ENCODE measurements around the gene RUNX1.

Gene RUNX1

DNA sequence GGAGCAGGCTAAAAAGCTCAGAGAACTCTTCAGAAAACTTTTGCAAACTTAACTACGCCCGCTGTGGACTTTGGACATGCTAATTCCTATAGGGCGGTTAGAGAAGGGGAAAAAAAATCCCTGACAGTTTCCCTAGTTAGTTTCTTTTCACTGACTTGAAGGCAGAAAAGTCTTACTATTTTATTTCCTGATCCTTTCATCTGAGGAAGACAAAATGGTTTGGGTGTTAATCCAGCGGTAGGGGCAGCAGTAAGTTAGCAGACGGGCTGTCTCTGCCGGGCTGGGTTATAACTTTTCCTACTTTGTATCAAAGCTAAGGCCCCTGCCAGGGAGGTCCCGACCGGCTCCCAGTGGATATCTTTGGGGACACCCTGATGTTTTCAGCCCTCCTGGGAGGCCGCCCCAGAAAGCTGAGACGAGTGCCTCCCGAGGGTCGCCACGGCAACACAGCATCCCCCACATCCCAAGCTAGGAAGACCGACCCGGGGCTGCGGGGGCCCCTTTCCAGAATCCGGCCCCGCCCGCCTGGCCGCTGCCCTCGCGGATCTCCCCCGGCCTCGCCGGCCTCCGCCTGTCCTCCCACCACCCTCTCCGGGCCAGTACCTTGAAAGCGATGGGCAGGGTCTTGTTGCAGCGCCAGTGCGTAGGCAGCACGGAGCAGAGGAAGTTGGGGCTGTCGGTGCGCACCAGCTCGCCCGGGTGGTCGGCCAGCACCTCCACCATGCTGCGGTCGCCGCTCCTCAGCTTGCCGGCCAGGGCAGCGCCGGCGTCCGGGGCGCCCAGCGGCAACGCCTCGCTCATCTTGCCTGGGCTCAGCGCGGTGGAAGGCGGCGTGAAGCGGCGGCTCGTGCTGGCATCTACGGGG is 162.6 kb downstream of the RUNX1 start:
- peak overlapping the region; percentile 94 to 99 for H3K4me3 Mint-ChIP-seq
- peaks cover 73% of the 10 kb centered on the region for H3K4me1 Mint-ChIP-seq
- H3K27ac Mint-ChIP-seq: peak overlapping the region; percentile 48 to 84
- no peaks in the 10 kb centered on the region for H3K27me3 Mint-ChIP-seq
- peak; percentile 33 to 41 for DNase-seq
- no peaks in the 10 kb centered on the region for H3K9me3 Mint-ChIP-seq
- ATAC-seq: no peak

DNA sequence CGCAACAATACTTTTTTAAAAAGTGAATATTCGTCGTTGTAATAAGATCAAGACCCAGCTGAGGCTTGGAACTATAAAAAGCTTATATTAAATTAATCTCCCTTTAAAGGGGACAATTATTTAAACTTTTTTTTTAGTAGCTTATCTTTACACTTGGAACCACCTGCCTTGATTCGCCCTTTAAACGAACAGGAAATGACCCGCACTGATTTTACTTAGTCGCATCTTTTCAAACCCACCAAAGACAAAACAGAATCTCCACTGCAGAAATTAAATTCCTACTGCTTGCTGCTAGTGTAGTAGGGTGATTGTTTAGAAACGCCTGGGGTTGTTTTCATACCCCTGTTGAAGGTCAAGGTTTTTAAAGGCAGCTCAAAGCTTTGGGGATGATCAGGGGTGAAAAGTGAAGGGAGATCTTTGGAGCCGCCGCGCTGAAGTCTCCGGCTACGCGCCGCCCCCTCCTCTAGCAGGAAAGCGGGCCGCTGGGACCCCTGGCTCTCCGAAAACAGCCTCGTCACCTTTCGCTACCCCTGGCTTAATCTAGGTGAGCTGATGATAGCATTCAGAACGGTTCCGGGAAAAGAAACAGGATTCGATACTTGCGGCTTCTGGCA is 163.4 kb downstream of the RUNX1 start:
- no peaks in the 10 kb centered on the region for H3K27me3 Mint-ChIP-seq
- H3K9me3 Mint-ChIP-seq: no peaks in the 10 kb centered on the region
- peak overlapping the region; percentile 94 to 99 for H3K4me3 Mint-ChIP-seq
- no peak for ATAC-seq
- no peak overlapping the region for H3K27ac Mint-ChIP-seq
- H3K4me1 Mint-ChIP-seq: peaks cover 70% of the 10 kb centered on the region
- DNase-seq: no peak

DNA sequence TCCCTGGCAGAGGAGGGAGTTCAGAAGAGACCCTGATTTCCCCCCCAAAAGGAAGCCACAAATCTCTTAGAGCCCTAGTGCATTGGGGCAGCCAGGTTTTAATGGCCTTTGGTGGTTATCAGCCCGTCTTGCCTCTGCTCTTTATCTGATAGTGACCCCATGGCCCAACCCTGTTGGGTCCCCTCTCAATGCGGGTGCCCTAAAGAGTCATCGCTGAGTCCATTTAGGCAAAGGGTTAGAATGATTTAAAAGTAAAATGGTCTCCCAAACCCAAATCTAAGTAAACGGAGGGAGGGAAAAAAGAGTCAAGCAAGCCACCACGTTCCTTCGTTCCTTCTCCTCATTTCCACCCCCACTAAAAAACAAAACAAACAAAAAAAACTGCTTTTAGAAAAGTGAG is 164.0 kb downstream of the RUNX1 start:
- ATAC-seq: no peak
- no peak for DNase-seq
- H3K4me3 Mint-ChIP-seq: peak overlapping the region; percentile 94 to 99
- no peaks in the 10 kb centered on the region for H3K27me3 Mint-ChIP-seq
- H3K9me3 Mint-ChIP-seq: no peaks in the 10 kb centered on the region
- H3K4me1 Mint-ChIP-seq: peaks cover 69% of the 10 kb centered on the region
- peak overlapping the region in 1 of 2 donors; percentile 49 for H3K27ac Mint-ChIP-seq

- Mint-ChIP-seq H3K27ac (no peak overlapping the region), H3K27me3 (no peaks in the 10 kb centered on the region), H3K4me1 (peaks cover 74% of the 10 kb centered on the region), H3K9me3 (no peaks in the 10 kb centered on the region), H3K4me3 (peak overlapping the region; percentile 21 to 84)
- no peak for ATAC-seq
- DNase-seq: no peak
Measured at GRCh38 chr21:34884346-34884929, 164.7 kb downstream of the RUNX1 start.

- ATAC-seq (no peak), DNase-seq (no peak)
- H3K4me1 Mint-ChIP-seq: peaks cover 74% of the 10 kb centered on the region
- no peaks in the 10 kb centered on the region for H3K27me3 Mint-ChIP-seq
- no peaks in the 10 kb centered on the region for H3K9me3 Mint-ChIP-seq
- H3K27ac Mint-ChIP-seq: peak overlapping the region; percentile 3 to 70
- peak overlapping the region; percentile 51 to 84 for H3K4me3 Mint-ChIP-seq
Measured at GRCh38 chr21:34883491-34884271, 165.4 kb downstream of the RUNX1 start.

DNA sequence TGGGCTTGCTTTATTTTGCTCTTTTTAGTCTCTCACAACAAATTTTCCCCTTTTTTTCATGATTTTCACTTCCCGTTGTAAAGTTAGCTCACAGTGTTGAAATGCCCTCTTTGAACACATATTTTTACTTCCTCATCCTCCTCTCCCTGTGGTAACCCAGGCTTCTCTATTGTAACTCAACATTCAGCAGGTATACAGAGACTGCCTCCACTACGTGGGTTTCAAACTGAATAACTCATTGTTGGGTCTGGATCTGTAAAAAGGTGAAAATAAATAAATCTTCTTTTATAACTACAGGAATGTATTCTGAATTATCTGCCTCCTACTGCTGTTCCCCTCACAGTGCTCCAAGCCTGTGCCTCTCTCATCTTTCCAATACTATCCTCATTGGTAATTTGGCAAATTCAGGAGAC is 166.4 kb downstream of the RUNX1 start:
- Mint-ChIP-seq H3K4me3 (peak overlapping the region; percentile 40 to 84), H3K9me3 (no peaks in the 10 kb centered on the region), H3K4me1 (peaks cover 67% of the 10 kb centered on the region), H3K27me3 (no peaks in the 10 kb centered on the region), H3K27ac (peak overlapping the region; percentile 7 to 89)
- DNase-seq: no peak
- no peak for ATAC-seq

GRCh38 chr21:34881839-34882371 is 167.2 kb downstream of the RUNX1 start:
- Mint-ChIP-seq H3K4me1 (peaks cover 63% of the 10 kb centered on the region), H3K4me3 (peak overlapping the region in 1 of 2 donors; percentile 84)
- peak; percentile 45 for ATAC-seq

GRCh38 chr21:34881421-34881820 is 167.7 kb downstream of the RUNX1 start:
- Mint-ChIP-seq H3K4me1 (peaks cover 58% of the 10 kb centered on the region), H3K27me3 (no peaks in the 10 kb centered on the region), H3K27ac (no peak overlapping the region), H3K4me3 (peak overlapping the region in 1 of 2 donors; percentile 84), H3K9me3 (no peaks in the 10 kb centered on the region)
- no peak for DNase-seq
- no peak for ATAC-seq

More at GRCh38 chr21:34881839-34882371, 167.2 kb downstream of the RUNX1 start:
- DNase-seq: no peak
- H3K27ac Mint-ChIP-seq: peak overlapping the region; percentile 4 to 87
- no peaks in the 10 kb centered on the region for H3K27me3 Mint-ChIP-seq
- no peaks in the 10 kb centered on the region for H3K9me3 Mint-ChIP-seq

DNA sequence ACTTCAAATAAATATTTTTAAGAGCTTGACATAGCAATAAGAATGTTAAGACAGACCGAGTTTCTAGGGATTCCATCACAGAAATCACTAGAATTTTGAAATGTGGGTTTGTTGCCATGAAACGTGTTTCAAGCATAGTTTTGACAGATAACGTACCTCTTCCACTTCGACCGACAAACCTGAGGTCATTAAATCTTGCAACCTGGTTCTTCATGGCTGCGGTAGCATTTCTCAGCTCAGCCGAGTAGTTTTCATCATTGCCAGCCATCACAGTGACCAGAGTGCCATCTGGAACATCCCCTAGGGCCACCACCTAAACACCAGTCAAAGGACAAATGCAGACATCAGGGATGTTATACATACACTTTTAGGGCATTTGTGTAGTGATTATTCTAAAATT is 168.7 kb downstream of the RUNX1 start:
- no peak for ATAC-seq
- no peaks in the 10 kb centered on the region for H3K9me3 Mint-ChIP-seq
- DNase-seq: no peak
- no peaks in the 10 kb centered on the region for H3K27me3 Mint-ChIP-seq
- H3K4me1 Mint-ChIP-seq: peaks cover 50% of the 10 kb centered on the region
- no peak overlapping the region for H3K4me3 Mint-ChIP-seq
- peak overlapping the region in 1 of 2 donors; percentile 14 for H3K27ac Mint-ChIP-seq

DNA sequence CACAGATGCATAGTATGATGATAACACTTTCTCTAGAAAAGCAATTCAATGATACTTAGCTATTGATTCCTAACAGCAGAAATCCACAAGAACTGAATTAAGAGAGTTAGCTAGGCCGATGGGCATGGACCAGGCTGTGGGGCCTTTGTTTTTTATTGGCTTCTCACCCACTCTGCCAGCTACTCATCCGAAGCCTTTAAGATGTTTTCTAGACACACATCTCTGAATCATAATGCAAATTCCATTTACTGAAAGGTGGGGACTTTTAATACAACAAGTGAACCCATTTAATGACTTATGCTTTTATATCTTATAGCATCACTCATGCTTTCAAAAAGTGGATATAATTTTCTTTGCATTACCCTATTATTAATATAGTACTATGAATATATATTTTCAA is 170.2 kb downstream of the RUNX1 start:
- DNase-seq: no peak
- Mint-ChIP-seq H3K27ac (no peak overlapping the region), H3K4me3 (no peak overlapping the region), H3K4me1 (peaks cover 43% of the 10 kb centered on the region), H3K27me3 (no peaks in the 10 kb centered on the region), H3K9me3 (no peaks in the 10 kb centered on the region)
- no peak for ATAC-seq

GRCh38 chr21:34878501-34878900 is 170.6 kb downstream of the RUNX1 start:
- H3K4me1 Mint-ChIP-seq: peaks cover 39% of the 10 kb centered on the region
- H3K27me3 Mint-ChIP-seq: no peaks in the 10 kb centered on the region
- ATAC-seq (no peak), DNase-seq (no peak)
- no peaks in the 10 kb centered on the region for H3K9me3 Mint-ChIP-seq
- no peak overlapping the region for H3K27ac Mint-ChIP-seq
- H3K4me3 Mint-ChIP-seq: no peak overlapping the region

GRCh38 chr21:34877485-34878128 is 171.5 kb downstream of the RUNX1 start:
- Mint-ChIP-seq H3K4me1 (peaks cover 30% of the 10 kb centered on the region), H3K27ac (peak overlapping the region in 1 of 2 donors; percentile 27)

DNA sequence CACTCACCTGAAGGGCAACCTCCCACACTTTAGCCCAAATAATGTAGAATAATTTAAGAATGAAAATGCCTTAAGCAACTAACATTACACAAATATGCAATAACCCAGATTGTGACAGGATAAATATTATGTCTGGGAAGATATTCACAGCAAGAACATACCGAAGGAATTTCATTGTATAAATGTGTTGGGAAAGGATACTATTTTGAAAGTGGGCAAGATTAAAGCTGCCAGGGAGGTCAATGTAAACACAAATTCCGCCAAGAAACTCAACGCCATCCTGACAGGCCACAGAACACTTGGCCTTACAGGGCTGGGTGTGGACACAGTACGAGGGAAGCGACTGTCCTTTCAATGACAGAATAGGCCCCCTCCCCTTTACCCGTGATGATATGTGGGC is 173.3 kb downstream of the RUNX1 start:
- Mint-ChIP-seq H3K4me3 (no peak overlapping the region), H3K9me3 (no peaks in the 10 kb centered on the region), H3K27me3 (no peaks in the 10 kb centered on the region), H3K4me1 (peaks cover 13% of the 10 kb centered on the region), H3K27ac (no peak overlapping the region)
- no peak for DNase-seq
- ATAC-seq: no peak

More at GRCh38 chr21:34877485-34878128, 171.5 kb downstream of the RUNX1 start:
- Mint-ChIP-seq H3K4me3 (no peak overlapping the region), H3K9me3 (no peaks in the 10 kb centered on the region), H3K27me3 (no peaks in the 10 kb centered on the region)
- DNase-seq (no peak), ATAC-seq (no peak)

GRCh38 chr21:34874684-34875513 is 174.2 kb downstream of the RUNX1 start:
- Mint-ChIP-seq H3K27ac (no peak overlapping the region), H3K4me3 (no peak overlapping the region), H3K4me1 (peaks cover 12% of the 10 kb centered on the region), H3K27me3 (no peaks in the 10 kb centered on the region), H3K9me3 (no peaks in the 10 kb centered on the region)
- no peak for ATAC-seq
- DNase-seq: no peak
